ENCODE data around the gene PPP1R3G.
"Not testable (repeated sequence)": the region's sequence is repeated elsewhere in the genome, so short reads cannot be mapped to it uniquely, and the experiment has no call there.

Gene PPP1R3G

DNA sequence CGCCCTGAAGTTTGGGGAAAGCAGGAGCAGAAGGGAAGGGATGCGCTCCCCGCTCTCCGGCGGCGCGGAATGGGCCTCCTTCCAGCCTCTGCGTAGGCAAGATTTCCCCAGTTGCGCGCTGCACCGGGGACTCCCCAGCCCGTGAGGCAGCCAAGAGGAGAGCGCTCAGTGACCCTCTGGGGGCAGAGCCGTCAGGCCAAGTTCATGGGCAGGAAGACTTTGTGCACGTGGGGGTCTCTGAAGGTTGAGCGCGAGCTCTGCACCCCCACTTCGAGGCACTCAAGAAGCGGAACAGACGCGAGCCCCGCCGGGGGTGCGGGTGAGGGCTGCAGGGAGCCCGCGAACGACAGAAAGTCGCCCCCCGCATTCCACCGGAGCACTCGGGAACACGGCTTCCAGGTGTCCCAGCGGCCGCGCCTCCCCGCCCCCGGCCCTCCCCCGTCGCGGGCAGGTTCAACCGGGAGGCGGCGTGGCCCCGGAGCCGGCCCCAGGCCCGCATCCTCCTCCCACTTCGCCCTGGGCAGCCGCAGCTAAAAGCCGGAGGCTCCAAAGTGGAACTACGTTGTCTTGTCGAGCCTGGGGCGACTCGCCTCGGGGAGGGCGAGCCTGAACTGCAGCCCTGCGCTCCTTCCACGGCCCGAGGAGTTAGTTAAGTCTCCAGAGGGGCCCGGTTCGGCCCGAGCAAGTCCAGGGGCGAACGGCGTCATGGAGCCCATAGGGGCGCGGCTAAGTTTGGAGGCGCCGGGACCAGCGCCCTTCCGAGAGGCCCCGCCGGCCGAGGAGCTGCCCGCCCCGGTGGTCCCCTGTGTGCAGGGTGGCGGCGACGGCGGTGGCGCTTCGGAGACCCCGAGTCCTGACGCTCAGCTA is at the start of gene PPP1R3G:
Gene PPP1R3G, plus strand, starts transcription at position 561 of the 867 bp plus-strand sequence. Its CDS starts 145 bp downstream, at position 706.
- no peak for DNase-seq

DNA sequence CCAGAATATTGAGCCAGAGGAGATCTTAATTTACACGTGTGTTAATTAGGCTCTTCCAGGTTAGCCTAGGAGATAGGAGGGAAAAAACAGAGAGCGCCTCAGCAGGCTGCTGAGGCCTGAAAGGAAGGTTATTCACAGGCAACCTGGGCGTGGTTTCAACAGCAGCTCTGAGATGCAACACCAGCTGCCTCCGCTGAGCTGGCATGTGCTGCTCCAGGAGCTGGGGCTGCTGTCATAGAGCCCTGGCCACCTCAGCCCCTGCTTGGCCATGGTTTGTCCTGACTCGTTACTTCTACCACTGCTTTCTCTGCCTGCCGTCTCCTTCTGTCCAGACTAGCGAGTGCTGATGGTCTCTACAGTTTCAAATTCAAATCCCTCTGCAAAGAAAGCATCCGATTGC is 48.9 kb upstream of the PPP1R3G start:
- no peak for DNase-seq

DNA sequence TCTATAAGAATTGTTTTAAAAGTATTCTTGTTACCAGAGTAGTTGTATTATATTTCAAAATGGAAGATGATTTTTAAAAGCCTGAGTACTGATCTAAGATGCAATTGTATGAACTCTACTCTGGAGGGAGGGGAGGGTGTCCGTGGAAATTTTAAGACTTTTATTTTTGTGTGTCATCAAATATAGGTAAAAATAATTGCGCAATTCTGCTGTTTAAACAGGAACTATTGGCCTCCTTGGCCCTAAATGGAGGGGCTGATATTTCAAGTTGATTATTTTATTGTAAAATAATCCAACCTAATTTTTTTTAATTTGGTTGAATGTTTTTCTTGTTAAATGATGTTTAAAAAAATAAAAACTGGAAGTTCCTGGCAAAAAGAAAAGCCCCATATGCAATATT is 43.2 kb upstream of the PPP1R3G start:
- no peak for DNase-seq

DNA sequence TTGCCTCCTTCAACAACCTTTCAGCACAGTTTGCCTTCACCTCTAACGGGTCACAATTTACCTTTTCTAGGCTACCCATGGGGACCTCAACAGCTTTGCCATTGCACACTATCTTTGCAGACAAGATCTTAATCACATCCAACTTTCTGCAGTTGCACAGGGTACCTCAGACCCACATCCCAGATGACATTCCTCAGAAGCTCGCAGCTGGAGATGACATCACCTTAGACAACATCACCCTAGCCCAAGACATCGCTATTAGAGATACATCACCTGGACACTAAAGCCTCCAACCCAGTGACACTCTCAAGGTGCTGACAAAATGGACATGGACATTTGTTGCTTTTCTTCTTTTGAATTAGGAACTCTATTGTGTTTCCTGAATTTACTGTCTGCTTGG is 42.7 kb upstream of the PPP1R3G start:
- DNase-seq, result no peak

DNA sequence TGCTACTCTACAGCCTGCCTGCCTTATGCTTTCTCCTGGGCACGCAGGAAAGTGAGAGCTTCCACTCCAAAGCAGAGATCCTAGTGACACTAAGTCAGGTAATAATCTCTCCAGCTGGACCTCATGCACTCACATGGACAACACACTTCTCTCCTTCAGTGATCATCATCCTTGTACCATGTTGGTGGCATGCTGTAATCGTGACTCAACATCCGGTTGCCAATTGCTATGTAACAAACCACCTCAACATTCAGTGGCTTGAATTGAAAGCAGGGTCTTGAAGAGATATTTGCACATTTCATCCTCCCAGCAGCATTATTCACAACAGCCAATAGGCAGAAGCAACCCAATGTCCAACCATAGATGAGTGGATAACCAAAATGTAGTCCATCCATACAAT is 40.3 kb upstream of the PPP1R3G start:
- DNase-seq, result no peak

DNA sequence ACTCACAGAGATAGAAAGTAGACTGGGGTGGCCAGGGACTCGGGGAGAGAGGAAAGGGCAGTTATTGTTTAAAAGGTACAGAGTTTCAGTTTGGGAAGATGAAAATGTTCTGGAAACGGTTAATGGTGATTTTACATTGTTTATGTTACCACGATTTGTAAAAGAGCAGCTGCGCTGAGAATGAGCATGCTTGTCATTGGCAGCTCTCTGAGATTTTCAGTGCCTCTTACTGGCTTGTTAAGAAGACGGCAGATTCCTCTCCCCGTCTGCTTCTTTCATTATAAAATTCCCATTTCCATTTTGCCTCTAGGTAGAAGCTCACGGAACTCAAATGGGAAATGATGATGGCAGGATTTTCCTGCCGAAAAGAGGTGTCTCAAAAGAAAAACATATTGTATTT is 39.7 kb upstream of the PPP1R3G start:
- DNase-seq, result no peak

DNA sequence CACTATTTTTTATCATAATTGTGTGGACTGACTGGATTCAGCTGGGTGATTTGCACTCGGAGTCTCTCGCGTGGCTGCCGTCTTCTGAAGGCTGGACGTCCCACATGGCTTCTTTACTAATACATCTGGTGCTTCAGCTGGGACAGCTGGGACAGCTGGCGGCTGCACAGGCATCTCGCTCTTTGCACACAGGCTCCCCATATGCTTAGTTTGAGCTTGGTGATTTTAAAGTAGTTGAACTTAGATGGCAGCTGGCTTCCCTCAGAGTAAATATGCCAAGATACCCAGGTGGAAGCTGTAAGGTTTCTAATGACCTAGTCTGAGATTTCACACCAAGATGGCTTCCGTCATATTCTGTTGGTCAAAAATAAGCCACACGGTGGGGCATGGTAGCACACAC is 38.7 kb upstream of the PPP1R3G start:
- no peak for DNase-seq

DNA sequence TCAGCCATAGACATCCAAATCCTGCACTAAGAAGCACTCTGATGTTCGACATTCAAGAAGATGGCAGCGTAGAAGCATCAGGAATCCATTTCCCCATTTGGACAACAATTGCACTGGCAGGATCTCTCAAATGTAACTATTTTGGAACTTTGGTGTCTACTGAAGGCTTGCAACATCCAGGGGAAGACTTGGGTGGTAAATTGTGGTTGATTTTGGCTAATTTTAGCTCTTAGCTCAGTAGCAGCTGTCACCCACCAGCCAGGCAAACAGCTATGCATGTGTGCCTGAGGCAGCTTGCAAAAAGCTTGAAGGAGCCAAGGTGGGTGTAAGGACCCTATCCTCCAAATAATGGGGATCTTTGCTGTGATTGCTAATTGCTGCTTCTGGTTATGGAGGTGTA is 35.1 kb upstream of the PPP1R3G start:
- DNase-seq, result no peak

DNA sequence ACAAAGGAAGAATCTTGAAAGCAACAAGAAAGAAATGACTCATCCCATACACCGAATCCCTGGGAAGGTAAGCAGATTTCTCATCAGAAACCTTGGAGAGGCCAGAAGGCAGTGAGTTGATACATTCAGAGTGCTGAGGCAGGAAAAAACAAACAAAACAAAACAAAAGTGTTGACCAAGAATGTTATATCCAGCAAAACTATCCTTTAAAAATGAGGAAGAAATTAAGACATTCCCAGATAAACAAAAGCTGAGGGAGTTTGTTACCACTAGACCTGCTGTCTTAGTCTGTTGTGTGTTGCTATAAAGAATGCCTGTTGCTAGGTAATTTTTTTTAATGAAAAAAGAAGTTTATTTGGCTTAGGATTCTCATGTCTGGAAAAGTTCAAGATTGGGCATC is 33.7 kb upstream of the PPP1R3G start:
- DNase-seq, result no peak

DNA sequence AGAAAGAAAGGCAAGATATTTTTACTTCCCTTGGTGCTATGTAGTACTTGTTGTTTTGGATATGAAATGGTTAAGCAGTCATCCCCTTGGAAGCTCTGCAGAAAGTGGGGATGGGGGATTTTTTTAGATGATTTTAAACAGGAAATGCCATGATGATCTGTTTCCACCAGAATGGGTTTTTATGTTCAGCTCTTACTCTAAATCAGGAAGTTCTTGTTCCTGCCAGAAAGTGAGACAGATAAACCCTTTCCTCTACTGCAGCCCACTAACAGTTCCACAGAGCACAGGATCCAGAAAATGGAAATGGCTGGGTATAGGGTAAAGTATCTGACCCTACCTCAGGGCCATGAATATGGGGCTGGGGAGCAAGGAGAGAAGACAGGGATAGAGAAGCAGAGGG is 32.1 kb upstream of the PPP1R3G start:
- DNase-seq, result no peak

DNA sequence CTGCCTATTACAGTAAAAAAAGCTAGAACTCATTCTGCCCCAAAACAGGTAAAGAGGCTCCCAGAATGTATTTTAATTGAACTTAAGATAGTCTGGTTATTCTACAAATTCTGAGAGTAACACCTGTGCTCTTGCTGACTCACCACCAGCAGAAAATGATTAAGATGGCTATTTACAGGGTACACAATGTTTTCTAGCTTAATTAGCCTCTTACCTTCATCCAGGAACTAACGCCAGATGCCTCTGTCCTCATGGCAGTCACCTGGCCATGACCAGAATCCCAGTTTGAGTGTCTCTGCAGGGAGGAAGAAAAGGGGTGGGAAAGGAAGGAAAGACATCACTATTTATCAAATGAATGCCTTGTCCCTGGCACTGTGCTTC is 31.3 kb upstream of the PPP1R3G start:
- no peak for DNase-seq

DNA sequence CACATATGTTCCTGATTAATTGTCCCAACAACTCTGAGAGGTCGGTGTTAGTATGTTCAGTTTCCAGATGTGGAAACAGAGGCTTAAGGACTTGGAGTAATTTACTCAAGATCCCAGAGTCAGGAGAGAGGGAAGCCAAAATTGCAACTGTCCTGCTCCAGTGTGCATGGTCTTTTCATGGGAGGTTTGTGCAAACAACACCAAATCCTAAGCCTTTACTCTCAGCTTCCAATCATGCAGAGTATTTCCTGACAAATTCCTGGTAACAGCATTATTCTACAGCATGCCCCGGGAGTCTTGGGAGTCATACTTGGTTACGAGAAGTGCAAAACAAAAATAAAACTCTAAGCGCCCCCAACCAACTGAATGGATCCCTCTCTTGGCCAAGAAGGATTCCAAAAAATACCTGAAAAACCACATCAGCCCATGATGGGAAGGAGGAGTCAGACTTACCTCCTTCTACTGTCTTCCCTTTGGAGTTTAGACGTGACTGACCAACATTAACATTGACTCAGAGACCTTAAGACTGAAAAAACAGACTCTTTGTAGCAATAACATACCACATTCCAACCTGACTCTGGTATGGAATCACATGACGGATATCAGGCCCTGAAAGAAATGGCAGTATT is 30.8 kb upstream of the PPP1R3G start:
- no peak for DNase-seq

DNA sequence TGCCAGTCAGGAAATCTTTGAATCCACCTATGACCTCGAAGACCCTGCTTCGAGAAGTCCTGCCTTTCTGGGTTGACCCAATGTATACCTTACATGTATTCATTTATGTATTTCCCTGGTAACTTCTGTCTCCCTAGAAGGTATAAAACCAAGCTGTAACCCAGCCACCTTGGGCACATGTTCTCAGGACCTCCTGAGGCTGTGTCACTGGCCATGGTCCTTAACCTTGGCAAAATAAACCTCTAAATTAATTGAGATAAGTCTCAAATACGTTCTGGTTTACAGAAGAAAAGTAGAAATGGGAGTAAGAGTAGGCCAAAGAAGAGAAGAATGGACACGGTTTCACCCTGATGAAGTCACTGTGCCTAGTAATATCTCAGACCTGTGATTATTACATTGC is 30.0 kb upstream of the PPP1R3G start:
- no peak for DNase-seq

DNA sequence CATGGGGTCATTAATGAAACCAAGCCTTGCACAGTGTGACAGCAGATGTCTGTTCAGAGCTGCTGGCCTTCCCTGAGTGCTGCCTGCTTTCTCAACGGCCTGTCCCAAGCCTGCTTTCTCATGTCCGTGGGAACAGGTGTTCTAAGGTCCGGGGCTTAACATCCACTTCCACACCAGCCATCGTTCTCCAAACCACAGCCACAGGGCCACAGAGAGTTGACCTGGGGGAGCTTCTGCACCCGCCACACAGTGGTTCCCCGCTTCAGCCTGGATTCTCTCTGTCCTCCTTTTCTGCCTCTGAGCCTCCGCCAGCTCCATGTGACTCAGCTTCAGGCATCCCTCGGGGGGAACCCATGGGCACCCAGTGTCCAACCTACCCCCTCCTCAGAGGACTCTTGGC is 26.9 kb upstream of the PPP1R3G start:
- no peak for DNase-seq

DNA sequence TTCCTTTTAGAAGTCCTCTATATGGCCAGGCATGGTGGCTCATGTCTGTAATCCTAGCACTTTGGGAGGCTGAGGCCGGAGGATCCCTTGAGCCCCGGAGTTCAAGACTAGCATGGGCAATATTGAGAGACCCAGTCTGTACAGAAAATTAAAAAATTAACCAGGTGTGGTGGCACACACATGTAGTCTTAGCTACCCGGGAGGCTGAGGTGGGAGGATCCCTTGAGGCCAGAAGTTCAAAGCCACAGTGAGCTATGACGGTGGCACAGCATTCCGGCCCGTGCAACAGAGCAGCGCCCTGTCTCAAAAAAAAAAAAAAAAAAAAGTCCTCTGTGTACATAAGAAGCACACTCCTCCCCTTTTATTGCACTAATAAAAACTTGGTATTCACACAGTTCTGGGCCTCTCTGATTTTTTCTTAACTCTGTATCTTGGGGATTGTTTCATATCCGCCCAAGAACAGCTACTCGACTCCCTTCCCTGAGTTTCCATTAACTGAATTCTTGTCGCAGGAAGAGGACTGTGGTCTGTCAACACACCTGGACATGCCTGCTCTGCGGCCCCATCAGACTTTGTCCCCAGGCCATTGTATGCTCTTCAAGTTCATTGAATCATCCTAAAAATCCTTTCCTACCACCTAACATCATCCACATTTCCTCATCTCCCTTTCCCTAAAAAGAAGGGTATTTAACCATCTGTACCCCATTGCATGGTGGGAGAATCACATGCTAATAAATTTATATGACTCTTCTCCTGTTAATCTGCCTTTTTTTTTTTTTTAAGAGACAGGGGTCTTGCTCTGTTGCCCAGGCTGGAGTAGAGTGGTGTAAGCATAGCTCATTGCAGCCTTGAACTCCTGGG is 25.9 kb upstream of the PPP1R3G start:
- no peak for DNase-seq

DNA sequence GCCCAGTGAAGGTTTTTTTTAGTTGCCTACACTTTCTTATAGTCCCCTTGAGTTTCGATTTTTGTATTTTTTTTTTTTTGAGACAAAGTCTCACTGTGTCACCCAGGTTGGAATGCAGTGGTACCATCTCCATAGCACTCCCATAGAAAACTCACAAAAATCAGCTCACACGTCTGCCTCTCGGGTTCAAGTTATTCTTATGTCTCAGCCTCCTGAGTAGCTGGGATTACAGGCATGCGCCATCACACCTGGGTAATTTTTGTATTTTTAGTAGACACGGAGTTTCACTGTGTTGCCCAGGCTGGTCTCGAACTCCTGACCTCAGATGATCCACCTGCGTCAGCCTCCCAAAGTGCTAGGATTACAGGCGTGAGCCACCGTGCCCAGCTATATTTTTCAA is 24.7 kb upstream of the PPP1R3G start:
- DNase-seq, result not testable (repeated sequence)

DNA sequence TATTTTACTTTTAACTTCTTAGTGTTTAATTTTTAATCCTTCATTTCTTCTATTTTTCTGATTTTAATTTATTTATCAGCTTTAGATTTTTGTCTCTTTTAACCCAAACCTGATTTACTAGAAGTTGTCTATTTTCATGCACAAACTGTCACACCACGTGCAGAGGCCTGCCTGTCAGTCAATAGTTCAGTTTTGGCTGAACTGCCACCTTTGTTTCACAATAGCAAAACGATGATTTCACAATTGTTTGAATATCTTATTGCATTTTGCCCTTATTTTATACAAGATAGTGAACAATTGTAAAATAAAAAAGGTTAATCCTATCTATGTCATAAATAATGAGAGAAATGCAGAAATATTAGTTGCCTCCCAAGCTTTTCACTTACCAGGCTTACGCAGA is 24.0 kb upstream of the PPP1R3G start:
- no peak for DNase-seq

DNA sequence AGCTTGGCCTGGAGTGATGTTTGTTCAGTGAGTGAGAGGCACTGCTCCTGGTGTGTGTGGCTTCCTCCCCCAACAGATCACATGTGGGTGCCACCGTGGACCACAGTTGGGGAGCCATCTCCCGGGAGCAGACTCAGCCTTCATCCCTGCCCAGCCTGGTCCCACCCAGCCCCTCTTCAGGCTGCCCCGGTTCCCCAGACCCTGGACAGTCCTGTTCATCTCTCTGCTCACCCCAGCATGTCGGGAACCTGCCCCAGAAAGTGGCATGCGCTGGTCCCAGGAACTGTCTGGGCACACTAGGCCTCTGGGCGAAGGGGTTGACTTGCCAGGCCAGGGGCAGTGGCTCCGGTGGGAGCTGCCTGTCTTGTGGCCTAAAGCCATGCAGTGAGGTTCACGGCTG is 21.5 kb upstream of the PPP1R3G start:
- no peak for DNase-seq

DNA sequence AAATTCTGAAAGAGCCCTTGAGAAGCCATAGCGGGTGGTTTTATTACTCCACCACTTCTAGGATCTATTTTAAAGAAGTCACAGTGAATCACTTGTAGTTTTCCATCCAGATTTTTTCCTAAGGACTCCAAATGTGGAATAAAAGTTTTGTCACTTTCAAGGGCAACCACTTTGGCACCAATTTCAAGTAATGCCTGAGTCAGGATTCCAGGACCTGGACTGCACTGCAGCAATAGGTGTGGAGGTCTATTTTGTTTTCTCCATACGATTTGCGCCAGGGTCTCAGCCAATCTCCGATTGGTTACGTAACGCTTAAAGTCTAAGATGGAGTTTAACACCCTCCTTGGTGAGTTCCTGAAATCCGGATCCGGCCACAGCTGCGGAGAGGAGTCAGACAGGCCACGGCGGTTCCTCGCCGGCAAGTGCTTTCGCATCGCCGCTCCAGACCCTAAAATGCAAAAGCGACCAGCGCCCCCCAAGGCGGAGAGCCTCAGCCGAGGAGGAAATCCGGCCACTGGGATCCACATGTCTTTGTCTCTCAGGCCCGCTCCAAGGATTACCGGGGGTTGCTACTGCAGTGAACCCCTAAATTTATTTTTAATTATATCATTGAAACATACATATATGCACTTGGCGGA is 18.6 kb upstream of the PPP1R3G start:
- no peak for DNase-seq

DNA sequence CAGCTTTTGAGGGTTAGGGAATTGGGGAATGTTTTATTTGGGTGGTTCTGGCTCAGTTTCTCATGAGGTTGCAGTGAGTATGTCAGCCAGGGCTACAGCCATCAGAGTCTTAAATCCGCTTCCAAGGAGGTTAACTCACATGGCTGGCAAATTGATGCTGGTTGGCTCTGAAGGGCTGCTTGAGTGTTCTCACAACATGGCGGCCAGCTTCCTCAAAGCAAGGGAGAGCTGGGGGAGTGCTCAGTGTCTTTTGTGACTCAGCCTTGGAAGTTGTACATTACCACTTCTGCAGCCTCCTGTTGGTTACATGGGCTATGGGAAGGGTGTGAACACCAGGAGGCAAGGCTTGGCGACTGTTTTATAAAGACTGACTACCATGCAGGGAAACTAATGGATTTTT is 17.8 kb upstream of the PPP1R3G start:
- DNase-seq, result no peak

DNA sequence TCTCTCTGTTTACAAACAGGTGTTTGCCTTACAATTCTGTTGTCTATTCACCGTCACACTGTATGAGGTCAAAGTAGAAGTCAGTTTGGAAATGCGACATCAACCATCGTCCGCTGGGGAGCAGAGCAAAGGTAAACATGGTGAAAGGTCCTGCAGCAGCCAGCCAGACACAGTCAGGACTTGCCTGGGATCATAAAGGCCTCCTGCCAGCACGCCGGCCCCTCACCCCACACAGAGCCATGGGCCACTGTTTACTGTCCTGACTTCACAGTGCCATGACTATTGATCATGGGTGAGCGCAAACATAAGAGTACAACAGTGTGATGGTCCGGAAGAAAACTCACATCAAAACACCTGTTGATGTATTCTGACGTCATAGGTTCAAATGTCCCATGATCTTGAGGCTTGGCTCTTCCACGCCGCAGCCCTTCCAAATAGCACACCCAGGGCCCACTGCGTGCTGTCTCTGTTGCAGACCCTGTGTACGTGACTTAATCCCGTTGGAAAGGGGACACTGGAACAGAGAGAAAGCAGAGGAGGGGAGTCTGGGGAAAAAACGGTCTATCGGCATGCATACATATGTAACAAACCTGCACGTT is 16.9 kb upstream of the PPP1R3G start:
- no peak for DNase-seq

DNA sequence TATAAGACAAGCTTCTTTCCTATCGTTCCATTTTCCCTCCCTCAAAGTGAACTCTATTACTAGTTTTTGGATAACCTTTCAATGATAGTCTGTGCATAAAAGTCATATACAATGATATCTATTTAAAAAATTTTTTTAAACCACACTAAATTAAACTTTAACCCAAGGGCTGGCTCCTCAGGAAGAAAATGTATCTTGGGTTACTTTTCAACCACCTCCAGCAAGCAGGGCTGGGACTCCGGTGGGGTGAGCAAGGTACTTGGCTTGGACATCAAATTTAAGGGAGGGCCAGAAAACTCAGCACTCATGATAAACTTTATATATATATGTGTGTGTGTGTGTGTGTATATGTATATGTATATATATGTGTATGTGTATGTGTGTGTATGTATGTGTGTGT is 13.9 kb upstream of the PPP1R3G start:
- no peak for DNase-seq

DNA sequence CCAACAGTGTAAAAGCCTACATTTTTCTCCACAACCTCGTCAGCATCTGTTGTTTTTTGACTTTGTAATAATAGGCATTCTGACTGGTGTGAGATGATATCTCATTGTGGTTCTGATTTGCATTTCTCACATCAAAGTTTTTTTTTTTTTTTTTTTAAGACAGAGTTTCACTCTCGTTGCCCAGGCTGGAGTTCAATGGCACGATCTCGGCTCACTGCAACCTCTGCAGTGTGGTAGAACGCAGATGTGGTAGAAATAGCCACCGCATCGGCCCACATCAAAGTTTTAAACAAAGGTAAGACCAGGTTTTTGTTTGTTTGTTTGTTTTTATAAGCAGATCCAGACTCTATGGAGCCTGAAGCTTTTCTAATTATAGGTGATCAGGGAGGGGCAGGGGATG is 12.7 kb upstream of the PPP1R3G start:
- peak; percentile 9 for DNase-seq
